PFSK-1 (cell line): ENCODE measurements around the gene TTF2.

Experiments used
- FOXP2 ChIP-seq: optimal IDR thresholded peaks from 2 replicates; pipeline ENCODE3; 2011; ENCODE audit warnings: borderline replicate concordance, control low read depth, inconsistent platforms; ENCODE audit not compliant: insufficient read depth; ENCODE audit errors: extremely low read length, extremely low read depth
- POLR2AphosphoS5 ChIP-seq: IDR thresholded peaks from 2 replicates; pipeline ENCODE4 v1.6.1; 2012; ENCODE audit warnings: low read depth, mild to moderate bottlenecking, control low read depth, low read length, moderate library complexity
- REST ChIP-seq, 2 experiments: IDR thresholded peaks; 2 replicates each; pipeline versions ENCODE4 v1.6.1 to v1.8.0; 2011 to 2012; ENCODE audit warnings: low read depth in 2 of 2, low read length in 2 of 2, control low read depth in 1 of 2, inconsistent platforms in 1 of 2, mild to moderate bottlenecking in 1 of 2, moderate library complexity in 1 of 2; ENCODE audit not compliant: insufficient read depth in 1 of 2
- SIN3A ChIP-seq: IDR thresholded peaks from 2 replicates; pipeline ENCODE4 v1.6.1; 2012; ENCODE audit warnings: mild to moderate bottlenecking, low read length, moderate library complexity, borderline replicate concordance; ENCODE audit not compliant: insufficient read depth
- TAF1 ChIP-seq: IDR thresholded peaks from 2 replicates; pipeline ENCODE4 v1.6.1; 2012; ENCODE audit warnings: low read length, control low read depth, borderline replicate concordance; ENCODE audit not compliant: insufficient read depth

The TTF2 gene

DNA sequence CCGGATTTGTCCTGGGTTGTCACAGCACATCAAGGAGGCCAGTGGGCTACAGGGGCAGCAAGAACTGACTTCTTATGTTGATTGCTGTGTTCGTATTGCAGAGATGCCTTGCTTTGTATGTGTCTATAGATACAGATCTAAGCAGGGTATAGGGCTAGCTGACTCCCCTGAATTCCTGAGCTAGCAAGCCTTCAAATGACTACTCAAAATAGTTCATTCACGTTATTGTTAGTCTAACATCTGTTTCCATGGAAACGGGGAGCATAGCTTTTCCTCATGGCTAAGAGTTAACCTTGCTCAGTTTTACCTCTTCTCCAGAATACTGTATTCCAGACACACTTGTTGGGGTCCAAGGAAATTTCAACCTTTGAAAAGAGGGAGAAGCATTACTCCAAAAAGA lies 37.3 kb downstream of the TTF2 start:
- TF ChIP-seq POLR2AphosphoS5 (no peak), REST (IDR thresholded peaks at IDR 0.05; ENCODE audit: insufficient read depth in 1 of 2, low read depth in 2 of 2, low read length in 2 of 2) (no peak), SIN3A (no peak), FOXP2 (no peak), TAF1 (no peak)

DNA sequence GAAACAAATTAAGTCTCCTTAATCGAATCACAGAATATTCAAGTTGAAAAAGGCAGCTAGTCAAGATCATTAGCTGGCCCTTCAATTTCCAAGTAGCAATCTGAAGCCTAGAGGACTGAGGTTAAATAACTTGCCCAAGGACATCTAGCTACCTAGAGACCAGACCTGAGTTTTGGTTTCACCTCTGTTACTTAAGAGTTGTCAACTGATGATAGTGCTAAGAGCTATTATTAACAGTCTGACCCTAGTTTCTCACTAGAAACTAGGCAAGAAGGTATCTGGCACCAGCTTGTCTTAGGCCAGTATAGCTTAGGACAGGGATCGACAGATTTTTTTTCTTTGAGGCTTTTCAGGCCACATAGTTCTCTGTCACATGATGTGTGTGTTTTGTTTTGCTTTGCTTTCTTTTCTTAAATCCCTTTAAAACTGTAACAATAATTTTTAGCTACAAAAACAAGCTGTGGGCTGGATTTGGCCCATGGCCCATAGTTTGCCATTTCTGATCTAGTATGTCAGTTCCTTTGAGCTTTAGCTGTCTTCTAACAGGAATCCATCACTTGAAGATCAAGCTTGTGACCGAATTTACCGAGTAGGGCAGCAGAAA lies 38.3 kb downstream of the TTF2 start:
- no peak for TF ChIP-seq POLR2AphosphoS5
- no peak for TF ChIP-seq SIN3A

DNA sequence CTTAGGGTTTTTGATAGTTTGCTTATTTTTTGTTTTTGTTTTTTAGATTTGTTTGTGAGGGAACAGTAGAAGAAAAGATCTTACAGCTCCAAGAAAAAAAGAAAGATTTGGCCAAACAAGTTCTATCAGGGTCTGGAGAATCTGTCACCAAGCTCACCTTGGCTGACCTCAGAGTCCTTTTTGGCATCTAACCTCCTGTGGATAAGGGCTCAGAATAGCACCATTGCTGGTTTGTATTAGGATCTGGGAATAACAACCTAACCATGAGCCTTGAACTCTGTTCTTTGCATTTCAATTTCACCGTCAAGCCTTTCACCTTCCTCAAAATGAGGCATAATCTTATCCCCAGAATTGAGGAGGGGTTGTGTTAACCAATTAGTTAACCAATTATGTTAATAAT lies 41.2 kb downstream of the TTF2 start:
- no peak for TF ChIP-seq POLR2AphosphoS5
- TF ChIP-seq TAF1 = no peak
- no peak for TF ChIP-seq FOXP2
- TF ChIP-seq SIN3A = no peak
- TF ChIP-seq REST (IDR thresholded peaks at IDR 0.05; ENCODE audit: insufficient read depth in 1 of 2, low read depth in 2 of 2, low read length in 2 of 2) = no peak

DNA sequence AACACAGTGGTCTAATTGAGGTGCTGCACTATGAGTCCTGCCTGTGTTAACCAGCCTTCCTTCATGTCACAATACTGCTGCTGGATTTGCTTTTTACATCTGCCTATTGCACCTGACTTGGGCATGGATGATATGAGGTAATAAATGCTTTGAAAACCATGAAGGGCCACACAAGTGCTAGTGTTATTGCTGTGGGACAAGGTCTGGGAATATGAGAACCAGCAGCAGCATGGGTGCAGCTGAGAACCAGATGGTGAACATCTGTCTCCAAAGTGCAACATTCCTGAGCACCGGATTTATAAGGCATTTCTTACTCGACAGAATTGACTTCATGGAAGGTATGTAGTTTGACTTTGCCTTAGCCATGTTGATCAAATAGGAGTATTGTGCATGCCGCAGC lies 44.9 kb downstream of the TTF2 start:
- TF ChIP-seq REST (IDR thresholded peaks at IDR 0.05; ENCODE audit: insufficient read depth in 1 of 2, low read depth in 2 of 2, low read length in 2 of 2) (no peak), POLR2AphosphoS5 (no peak), FOXP2 (no peak), TAF1 (no peak), SIN3A (no peak)

DNA sequence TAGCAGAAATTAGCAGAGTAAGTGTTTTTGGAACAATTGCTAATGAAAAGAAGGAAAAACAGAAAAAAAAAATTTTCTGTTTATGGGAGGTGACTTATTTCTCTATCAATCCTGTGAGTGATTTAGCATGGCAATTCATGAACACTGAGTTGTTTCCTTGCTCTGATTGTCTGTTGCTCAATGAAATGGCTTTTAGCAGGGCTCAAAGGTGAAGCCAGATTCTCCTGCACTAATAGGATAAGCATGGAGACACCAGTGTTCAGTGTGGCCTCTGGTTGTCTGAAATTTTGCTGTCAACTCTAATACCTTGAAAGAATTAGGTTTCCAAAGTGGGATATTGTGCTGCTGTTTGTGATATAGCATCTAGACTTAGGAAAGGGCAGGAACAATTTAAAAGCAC lies 45.6 kb downstream of the TTF2 start:
- no peak for TF ChIP-seq TAF1
- TF ChIP-seq FOXP2 = no peak
- no peak for TF ChIP-seq SIN3A
- TF ChIP-seq POLR2AphosphoS5 = no peak
- TF ChIP-seq REST (IDR thresholded peaks at IDR 0.05; ENCODE audit: insufficient read depth in 1 of 2, low read depth in 2 of 2, low read length in 2 of 2) = no peak
